GM20431 (cell line): ENCODE measurements around the gene DLG2.

Source experiments
- in situ Hi-C: fragments of 300-500 bp; cut with MseI, MboI; formaldehyde crosslinking; loops from one replicate; pipeline ENCODE4 v1.15.0; 2020; ENCODE audit warnings: low sequenced_read_pairs; ENCODE audit not compliant: unreplicated experiment

DLG2 gene

GRCh38 chr11:83643115-83643514 lies 1984.0 kb downstream of the DLG2 start:
- in situ Hi-C loops = no loop called here

- in situ Hi-C loops = no loop called here
Measured at GRCh38 chr11:83642500-83642899, 1984.6 kb downstream of the DLG2 start.

GRCh38 chr11:83641511-83641910 lies 1985.6 kb downstream of the DLG2 start:
- in situ Hi-C loops = no loop called here

- in situ Hi-C loops = no loop called here
Measured at GRCh38 chr11:83639995-83640758, 1987.0 kb downstream of the DLG2 start.

- in situ Hi-C loops = no loop called here
Measured at GRCh38 chr11:83635166-83635565, 1992.0 kb downstream of the DLG2 start.

GRCh38 chr11:83630211-83630610 lies 1996.9 kb downstream of the DLG2 start:
- in situ Hi-C loops = no loop called here

GRCh38 chr11:83629775-83630174 lies 1997.4 kb downstream of the DLG2 start:
- in situ Hi-C loops = no loop called here

GRCh38 chr11:83628622-83629355 lies 1998.4 kb downstream of the DLG2 start:
- in situ Hi-C loops = no loop called here

GRCh38 chr11:83625336-83625735 lies 2001.8 kb downstream of the DLG2 start:
- in situ Hi-C loops = no loop called here

- in situ Hi-C loops = no loop called here
Measured at GRCh38 chr11:83617671-83618070, 2009.5 kb downstream of the DLG2 start.

- in situ Hi-C loops = no loop called here
Measured at GRCh38 chr11:83613767-83614121, 2013.4 kb downstream of the DLG2 start.

- in situ Hi-C loops = no loop called here
Measured at GRCh38 chr11:83612891-83613766, 2014.0 kb downstream of the DLG2 start.

GRCh38 chr11:83611600-83611999 lies 2015.5 kb downstream of the DLG2 start:
- in situ Hi-C loops = no loop called here

- in situ Hi-C loops = no loop called here
Measured at GRCh38 chr11:83611031-83611430, 2016.1 kb downstream of the DLG2 start.

GRCh38 chr11:83609191-83609590 lies 2018.0 kb downstream of the DLG2 start:
- in situ Hi-C loops = no loop called here

GRCh38 chr11:83608571-83608970 lies 2018.6 kb downstream of the DLG2 start:
- in situ Hi-C loops = no loop called here

- in situ Hi-C loops = no loop called here
Measured at GRCh38 chr11:83601914-83602527, 2025.1 kb downstream of the DLG2 start.

GRCh38 chr11:83601201-83601913 lies 2025.8 kb downstream of the DLG2 start:
- in situ Hi-C loops = no loop called here

GRCh38 chr11:83600661-83601060 lies 2026.5 kb downstream of the DLG2 start:
- in situ Hi-C loops = no loop called here

- in situ Hi-C loops = no loop called here
Measured at GRCh38 chr11:83599066-83599465, 2028.1 kb downstream of the DLG2 start.
